ENCODE measurements around the gene EDDM13.
"Not testable (repeated sequence)": the region's sequence is repeated elsewhere in the genome, so short reads cannot be mapped to it uniquely, and the experiment has no call there.

Gene EDDM13

GRCh38 chr19:56315077-56315828 lies 42.7 kb downstream of the EDDM13 start:
- H3K27ac ChIP-seq: peak overlapping the region in 20 of 21 experiments; percentile 83 to 99 (median 96)
- peak overlapping the region; percentile 47 to 84 (median 64) for H3K4me3 ChIP-seq

- Histone ChIP-seq H3K27ac (peak overlapping the region in 1 of 21 experiments; percentile 56), H3K4me3 (no peak overlapping the region)
Measured at GRCh38 chr19:56316728-56317127, 44.2 kb downstream of the EDDM13 start.

- Histone ChIP-seq H3K4me3 (no peak overlapping the region), H3K27ac (peak overlapping the region in 1 of 21 experiments; percentile 56)
Measured at GRCh38 chr19:56317749-56318148, 45.2 kb downstream of the EDDM13 start.

- peak overlapping the region in 1 of 21 experiments; percentile 80 for H3K27ac ChIP-seq
Measured at GRCh38 chr19:56319991-56320390, 47.4 kb downstream of the EDDM13 start.

GRCh38 chr19:56321254-56321988 lies 48.9 kb downstream of the EDDM13 start:
- H3K4me3 ChIP-seq: no peak overlapping the region
- H3K27ac ChIP-seq: peak overlapping the region in 5 of 21 experiments; percentile 6 to 80 (median 56)

More at GRCh38 chr19:56319991-56320390, 47.4 kb downstream of the EDDM13 start:
- no peak overlapping the region for H3K4me3 ChIP-seq

- peak overlapping the region in 9 of 21 experiments; percentile 6 to 80 (median 48) for H3K27ac ChIP-seq
- H3K4me3 ChIP-seq: no peak overlapping the region
Measured at GRCh38 chr19:56321989-56322440, 49.5 kb downstream of the EDDM13 start.

- Histone ChIP-seq H3K4me3 (no peak overlapping the region), H3K27ac (peak overlapping the region in 1 of 21 experiments; percentile 14)
Measured at GRCh38 chr19:56324436-56324835, 51.9 kb downstream of the EDDM13 start.

GRCh38 chr19:56332695-56333094 lies 60.1 kb downstream of the EDDM13 start:
- H3K27ac ChIP-seq: no peak overlapping the region
- no peak overlapping the region for H3K4me3 ChIP-seq

- Histone ChIP-seq H3K4me3 (no peak overlapping the region), H3K27ac (no peak overlapping the region)
Measured at GRCh38 chr19:56333506-56333905, 61.0 kb downstream of the EDDM13 start.

DNA sequence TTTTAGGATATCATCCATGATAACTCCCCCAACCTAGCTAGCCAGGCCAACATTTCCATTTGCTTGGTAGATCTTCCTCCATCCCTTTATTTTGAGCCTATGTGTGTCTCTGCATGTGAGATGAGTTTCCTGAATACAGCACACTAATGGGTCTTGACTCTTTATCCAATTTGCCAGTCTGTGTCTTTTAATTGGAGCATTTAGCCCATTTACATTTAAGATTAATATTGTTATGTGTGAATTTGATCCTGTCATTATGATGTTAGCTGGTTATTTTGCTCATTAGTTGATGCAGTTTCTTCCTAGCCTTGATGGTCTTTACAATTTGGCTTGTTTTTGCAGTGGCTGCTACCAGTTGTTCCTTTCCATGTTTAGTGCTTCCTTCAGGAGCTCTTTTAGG lies 62.8 kb downstream of the EDDM13 start:
- not testable (repeated sequence) for H3K4me3 ChIP-seq, H3K27ac ChIP-seq

DNA sequence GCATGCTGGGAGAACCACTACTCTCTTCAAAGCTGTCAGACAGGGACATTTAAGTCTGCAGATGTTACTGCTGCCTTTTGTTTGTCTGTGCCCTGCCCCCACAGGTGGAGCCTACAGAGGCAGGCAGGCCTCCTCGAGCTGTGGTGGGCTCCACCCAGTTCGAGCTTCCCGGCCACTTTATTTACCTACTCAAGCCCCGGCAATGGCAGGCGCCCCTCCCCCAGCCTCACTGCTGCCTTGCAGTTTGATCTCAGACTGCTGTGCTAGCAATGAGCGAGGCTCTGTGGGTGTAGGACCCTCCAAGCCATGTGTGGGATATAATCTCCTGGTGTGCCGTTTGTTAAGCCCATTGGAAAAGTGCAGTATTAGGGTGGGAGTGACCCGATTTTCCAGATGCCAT lies 64.5 kb downstream of the EDDM13 start:
- H3K27ac ChIP-seq, H3K4me3 ChIP-seq: not testable (repeated sequence)

- H3K4me3 ChIP-seq, H3K27ac ChIP-seq: not testable (repeated sequence)
Measured at GRCh38 chr19:56339031-56339430, 66.5 kb downstream of the EDDM13 start.

DNA sequence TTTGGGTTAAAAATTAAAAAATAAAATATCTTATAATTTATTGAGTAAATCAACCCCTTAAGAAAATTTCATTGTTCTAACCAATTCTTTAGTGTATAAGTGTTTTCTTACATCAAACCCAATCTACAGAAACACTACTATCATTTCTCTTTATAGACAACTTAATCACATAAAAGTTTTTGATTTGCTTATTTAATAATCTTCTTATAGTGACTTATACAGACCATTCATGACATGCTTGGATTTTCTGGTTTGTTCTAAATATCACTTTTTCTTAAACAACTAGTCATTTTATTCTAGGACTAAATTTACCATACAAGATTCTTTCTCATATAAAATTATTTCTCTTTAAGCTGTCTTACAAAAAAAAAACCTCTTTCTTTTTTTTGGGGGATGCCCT lies 69.4 kb downstream of the EDDM13 start:
- Histone ChIP-seq H3K4me3 (no peak overlapping the region), H3K27ac (no peak overlapping the region)

GRCh38 chr19:56347163-56347778 lies 74.7 kb downstream of the EDDM13 start:
- no peak overlapping the region for H3K4me3 ChIP-seq
- no peak overlapping the region for H3K27ac ChIP-seq

DNA sequence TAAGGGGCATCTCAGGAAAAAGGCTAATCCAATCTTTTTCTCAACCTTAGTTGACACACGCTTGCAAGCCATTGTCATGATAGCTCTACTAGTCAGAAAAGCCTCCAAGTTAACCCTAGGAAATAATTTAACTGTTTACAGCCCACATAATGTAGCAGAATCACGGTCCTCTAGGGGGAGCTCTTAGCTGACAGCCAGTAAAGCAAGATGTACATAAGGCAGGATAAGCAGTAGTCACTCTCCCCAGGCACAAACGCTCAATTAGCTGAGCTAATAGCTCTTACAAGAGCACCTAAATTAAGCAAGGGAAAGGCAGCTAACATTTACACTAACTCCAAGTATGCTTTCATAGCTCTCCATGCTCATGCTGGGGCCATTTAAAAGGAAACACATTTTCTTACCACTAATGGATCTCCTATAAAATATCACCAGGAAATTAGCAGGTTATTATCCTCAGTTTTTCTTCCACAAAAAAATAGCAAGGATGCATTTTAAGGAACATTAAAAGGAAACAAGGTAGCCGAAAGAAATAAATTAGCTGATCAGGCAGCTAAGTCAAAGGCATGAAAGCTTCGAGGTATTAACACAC lies 75.8 kb downstream of the EDDM13 start:
- Histone ChIP-seq H3K27ac (no peak overlapping the region), H3K4me3 (no peak overlapping the region)

DNA sequence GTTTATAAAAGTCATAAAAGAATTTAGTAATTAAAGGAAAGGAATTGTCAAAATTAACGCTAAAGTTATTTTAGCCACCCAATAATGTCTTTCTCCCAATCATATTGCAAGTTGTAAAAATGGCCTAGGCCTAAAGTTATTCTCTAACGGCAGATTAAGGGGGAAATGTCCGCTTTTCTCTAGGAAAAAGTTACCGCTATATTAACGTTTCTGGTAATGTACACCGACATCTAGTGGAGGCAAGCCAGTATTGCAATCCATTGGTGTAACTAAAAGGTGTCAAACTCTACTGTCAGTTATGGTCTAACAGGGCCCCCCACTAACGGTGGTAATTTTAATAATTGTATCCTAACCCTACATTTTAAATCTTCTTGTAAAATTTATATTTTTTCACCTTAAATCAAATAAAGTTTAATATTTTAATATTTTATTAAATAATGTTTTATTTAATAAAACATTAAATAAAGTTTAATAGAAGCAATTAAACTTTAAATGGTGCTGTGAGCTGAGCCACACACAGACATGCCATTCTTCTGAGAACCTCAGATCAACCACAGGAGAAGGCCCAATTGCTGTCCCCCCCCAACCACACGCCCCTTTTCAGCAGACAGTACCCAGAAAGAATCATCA lies 78.0 kb downstream of the EDDM13 start:
- Histone ChIP-seq H3K27ac (no peak overlapping the region), H3K4me3 (no peak overlapping the region)

DNA sequence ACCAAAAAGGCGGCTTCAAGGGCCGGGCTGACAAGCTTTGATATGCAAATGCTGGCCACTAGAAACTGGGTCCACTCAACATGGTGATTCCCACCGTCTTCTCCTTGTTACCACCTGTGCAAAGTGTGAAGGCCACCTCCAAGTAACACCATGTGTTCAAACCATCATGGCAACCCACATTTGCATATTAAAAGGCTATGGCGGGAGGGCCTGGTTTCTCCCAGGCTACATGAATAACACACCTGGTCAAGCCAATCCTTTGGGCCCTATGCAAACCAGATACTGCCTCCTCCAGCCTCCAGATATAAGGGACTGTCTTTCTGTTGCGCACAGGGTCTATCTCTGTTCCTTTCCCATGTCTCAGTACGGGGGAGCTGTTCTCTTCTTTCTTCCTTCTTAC lies 78.7 kb downstream of the EDDM13 start:
- no peak overlapping the region for H3K27ac ChIP-seq

DNA sequence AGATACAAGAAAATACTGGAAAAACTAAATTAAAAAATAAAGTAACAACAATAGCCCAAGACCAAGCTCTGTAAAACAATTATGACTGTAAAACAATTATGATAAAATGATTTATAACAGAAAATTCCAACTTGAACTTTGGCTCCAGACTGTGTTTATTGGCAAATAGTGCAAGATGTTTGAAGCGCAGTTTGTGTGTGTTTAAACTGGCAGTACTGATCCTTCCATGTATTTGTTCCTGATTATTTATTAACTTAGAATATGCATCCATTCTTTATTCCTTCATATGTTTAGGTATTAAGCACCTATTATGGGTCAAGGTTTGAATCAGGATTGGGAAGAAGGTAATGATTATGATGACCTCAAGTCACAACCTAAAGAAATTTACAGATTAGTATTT lies 83.0 kb downstream of the EDDM13 start:
- Histone ChIP-seq H3K27ac (no peak overlapping the region), H3K4me3 (no peak overlapping the region)

More for the DNA sequence above, 78.7 kb downstream of the EDDM13 start:
- no peak overlapping the region for H3K4me3 ChIP-seq

DNA sequence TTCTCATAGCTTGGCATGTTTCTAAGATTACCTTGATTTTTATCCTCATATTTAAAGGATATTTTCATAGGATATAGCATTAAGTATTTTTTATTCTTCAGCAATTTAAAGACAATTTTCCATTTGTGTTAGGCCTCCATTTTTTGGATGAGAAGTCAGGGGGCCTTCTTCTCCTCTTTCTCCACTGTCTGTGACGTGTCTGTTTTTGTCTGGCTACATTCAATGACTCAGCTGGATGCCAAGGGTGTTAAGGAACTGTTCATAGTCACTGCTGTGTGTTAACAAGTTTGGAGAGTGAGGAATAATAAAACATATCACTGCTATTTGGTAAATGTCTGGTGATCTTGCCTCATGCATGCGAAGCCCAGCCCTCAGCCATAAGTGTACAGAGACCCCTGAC lies 84.4 kb downstream of the EDDM13 start:
- no peak overlapping the region for H3K27ac ChIP-seq
- no peak overlapping the region for H3K4me3 ChIP-seq
